NCI-H2196 treated with DMSO at 0.1 percent for 48 hours (cell line): ENCODE measurements around the gene TGFA.
"Not testable (repeated sequence)": the region's sequence is repeated elsewhere in the genome, so short reads cannot be mapped to it uniquely, and the experiment has no call there.

Experiments
- DNase-seq: peaks from one replicate; lab custom pipeline; 2025; ENCODE audit not compliant: unreplicated experiment; lab: John Stamatoyannopoulos, UW

The TGFA gene

GRCh38 chr2:70467237-70467636 lies 86.4 kb downstream of the TGFA start:
- DNase-seq = no peak

GRCh38 chr2:70466647-70467046 lies 87.0 kb downstream of the TGFA start:
- DNase-seq = not testable (repeated sequence)

- DNase-seq = no peak
These were observed 89.6 kb downstream of the TGFA start for GRCh38 chr2:70463997-70464396.

GRCh38 chr2:70463581-70463980 lies 90.0 kb downstream of the TGFA start:
- DNase-seq = no peak

GRCh38 chr2:70461981-70462876 lies 91.4 kb downstream of the TGFA start:
- no peak for DNase-seq

GRCh38 chr2:70461414-70461813 lies 92.2 kb downstream of the TGFA start:
- no peak for DNase-seq

- no peak for DNase-seq
These were observed 93.3 kb downstream of the TGFA start for GRCh38 chr2:70460333-70460732.

GRCh38 chr2:70458661-70459060 lies 95.0 kb downstream of the TGFA start:
- DNase-seq = no peak

- DNase-seq = no peak
These were observed 96.8 kb downstream of the TGFA start for GRCh38 chr2:70456585-70457495.

- DNase-seq = no peak
These were observed 98.6 kb downstream of the TGFA start for GRCh38 chr2:70454936-70455544.

- no peak for DNase-seq
These were observed 102.9 kb downstream of the TGFA start for GRCh38 chr2:70450641-70451250.

GRCh38 chr2:70448041-70448440 lies 105.6 kb downstream of the TGFA start:
- DNase-seq = no peak

GRCh38 chr2:70443726-70444125 lies 109.9 kb downstream of the TGFA start:
- DNase-seq = no peak

- DNase-seq = no peak
These were observed 110.6 kb downstream of the TGFA start for GRCh38 chr2:70443078-70443465.

GRCh38 chr2:70442301-70443077 lies 111.1 kb downstream of the TGFA start:
- DNase-seq = no peak

GRCh38 chr2:70440621-70441020 lies 113.0 kb downstream of the TGFA start:
- no peak for DNase-seq

- no peak for DNase-seq
These were observed 118.5 kb downstream of the TGFA start for GRCh38 chr2:70435138-70435537.

- no peak for DNase-seq
These were observed 120.3 kb downstream of the TGFA start for GRCh38 chr2:70433315-70433714.

GRCh38 chr2:70431716-70432347 lies 121.8 kb downstream of the TGFA start:
- no peak for DNase-seq

GRCh38 chr2:70426341-70426740 lies 127.3 kb downstream of the TGFA start:
- no peak for DNase-seq
